ENCODE data around the gene CYB561. TPM values are rescaled to one million over a fixed set of nuclear protein-coding genes. Genes with fewer than 3 reads are reported as not detected.

The CYB561 gene
- total and polyA plus RNA-seq, 2 of the 4 experiments (the other 2 are of a cell fraction) = 2.5 to 3.0 TPM

- Histone ChIP-seq H3K14ac (replicated peaks; ENCODE audit: low read depth, low read length) (no peak overlapping the region), H2AK5ac (ENCODE audit: low read depth, low read length) (peak overlapping the region; percentile 39; the same call in 1 of the 2 replicates), H2BK5ac (ENCODE audit: low read depth, low read length, poor library complexity, severe bottlenecking) (no peak overlapping the region), H3K79me1 (ENCODE audit: low read depth in 1 of 2, low read length in 2 of 2) (no peaks in the 10 kb centered on the region), H3K36me3 (ENCODE audit: control insufficient read depth, insufficient read depth, low read length) (no peaks in the 10 kb centered on the region), H3K9me3 (ENCODE audit: control insufficient read depth, insufficient read depth, low read length) (no peaks in the 10 kb centered on the region), H3K9me1 (ENCODE audit: insufficient read depth, low read length) (peaks cover 3% of the 10 kb centered on the region; the same call in 1 of the 2 replicates), H3K56ac (ENCODE audit: extremely low read depth, insufficient read depth, low read length) (no peak overlapping the region), H3K18ac (ENCODE audit: low read depth, low read length) (no peak overlapping the region), H3K4me3 (ENCODE audit: insufficient read depth, low read depth, low read length) (no peak overlapping the region), H3K4ac (ENCODE audit: low read depth, low read length) (no peak overlapping the region), H3K4me2 (ENCODE audit: low read depth, low read length) (no peak overlapping the region), H2BK15ac (ENCODE audit: low read depth, low read length) (no peak overlapping the region), H3K4me1 (ENCODE audit: control insufficient read depth, insufficient read depth, low read length) (peaks cover 11% of the 10 kb centered on the region), H3K9ac (ENCODE audit: low read depth, low read length) (no peak overlapping the region), H4K91ac (ENCODE audit: insufficient read depth, low read depth, low read length) (no peak overlapping the region), H2BK20ac (ENCODE audit: low read depth, low read length) (0 out of 2 replicates have a peak overlapping the region, but pooled peaks have one; percentile 35), H4K20me1 (ENCODE audit: insufficient read depth, low read length) (no peaks in the 10 kb centered on the region), H2AK9ac (replicated peaks; ENCODE audit: low read depth, low read length, poor library complexity) (no peak overlapping the region), H2BK120ac (ENCODE audit: low read depth, low read length) (no peak overlapping the region), H3K23ac (ENCODE audit: low read depth, low read length) (no peak overlapping the region), H4K5ac (ENCODE audit: low read depth, low read length) (no peak overlapping the region), H3K27ac (ENCODE audit: insufficient read depth, low read length) (no peak overlapping the region), H4K8ac (ENCODE audit: low read depth in 2 of 2, low read length in 2 of 2) (no peak overlapping the region), H2AFZ (replicated peaks; ENCODE audit: low read length, poor library complexity) (no peak overlapping the region), H3K27me3 (ENCODE audit: control insufficient read depth, insufficient read depth, low read length) (peaks cover 11% of the 10 kb centered on the region)
- 69% methylated on average over 4 of the region's 21 CpGs; no CpG with 5 or more reads in 1 of the 2 experiments for WGBS, 2 experiments (ENCODE audit: extremely low coverage in 2 of 2, insufficient read length in 1 of 2)
- in situ Hi-C loops (cut with MboI; ENCODE audit: low sequenced_read_pairs) = no loop called here
- DNase-seq (no peak), ATAC-seq (ENCODE audit: low read depth) (no peak)
- ChIA-PET POLR2A (ENCODE audit: unreplicated experiment) (interaction anchor here (0.5 kb wide), 1 partner anchor 66 kb away, joined by 4 read pairs; no protein-coding TSS in a partner anchor), CTCF (interaction anchor here (3.3 kb wide), 1 partner anchor 54 kb away, joined by 24 read pairs; no protein-coding TSS in a partner anchor)
- dilution Hi-C loops (cut with HindIII; ENCODE audit: low sequenced_read_pairs, unreplicated experiment) = no loop called here
- BruUV-seq (replicated peaks) = no TSS peak
- intact Hi-C loops (cut with micrococcal nuclease) = no loop called here
- TF ChIP-seq POLR2A (IDR thresholded peaks at IDR 0.05; ENCODE audit: low read depth, low read length) (no peak), RFX5 (IDR thresholded peaks at IDR 0.05; ENCODE audit: low read depth, low read length) (no peak), CTCF (conservative IDR thresholded peaks at IDR 0.05; ENCODE audit: low read depth, low read length) (no peak), MAFK (IDR thresholded peaks at IDR 0.05; ENCODE audit: low read depth, low read length) (no peak), NFE2L2 (IDR thresholded peaks at IDR 0.05; ENCODE audit: low read depth, low read length) (no peak), MAZ (IDR thresholded peaks at IDR 0.05; ENCODE audit: borderline replicate concordance, low read depth, low read length) (no peak), RAD21 (IDR thresholded peaks at IDR 0.05; ENCODE audit: low read length) (no peak), RCOR1 (IDR thresholded peaks at IDR 0.05; ENCODE audit: insufficient replicate concordance, low read length) (no peak), FOS (IDR thresholded peaks at IDR 0.05; ENCODE audit: low read depth, low read length) (no peak), CHD1 (IDR thresholded peaks at IDR 0.05; ENCODE audit: low read depth, low read length) (no peak), CEBPB (IDR thresholded peaks at IDR 0.05; ENCODE audit: low read depth, low read length) (no peak), MXI1 (IDR thresholded peaks at IDR 0.05; ENCODE audit: borderline replicate concordance, low read depth, low read length) (no peak), ELK1 (IDR thresholded peaks at IDR 0.05; ENCODE audit: borderline replicate concordance, low read depth, low read length) (no peak), SMC3 (IDR thresholded peaks at IDR 0.05; ENCODE audit: low read depth, low read length) (no peak), BHLHE40 (IDR thresholded peaks at IDR 0.05; ENCODE audit: low read depth, low read length) (no peak), USF2 (IDR thresholded peaks at IDR 0.05; ENCODE audit: low read depth, low read length) (no peak)
Measured at GRCh38 chr17:63480192-63480784, 34.2 kb upstream of the CYB561 start.

All from IMR-90 (cell line).